GM23248 (cell line): Measurements from ENCODE around the gene MYL7.

Experiments used
- EZH2 ChIP-seq: fragments of 200-600 bp; sonication (generic); IDR thresholded peaks from 2 replicates; pipeline ENCODE4 v1.6.1; 2018; ENCODE audit warnings: antibody characterized with exemption, mild to moderate bottlenecking; ENCODE audit not compliant: insufficient read depth, poor library complexity, severe bottlenecking
- EZH2phosphoT487 ChIP-seq: fragments of 200-600 bp; sonication (generic); IDR thresholded peaks from 2 replicates; pipeline ENCODE4 v1.6.1; 2018; ENCODE audit warnings: antibody characterized with exemption, moderate library complexity, mild to moderate bottlenecking, low read depth; ENCODE audit not compliant: insufficient read depth

- TF ChIP-seq EZH2, result no peak
- TF ChIP-seq EZH2phosphoT487, result no peak
Measured at GRCh38 chr7:44098092-44099068, 42.8 kb downstream of the MYL7 start.
